Measurements from ENCODE around the gene ZNF619. TPM values are rescaled to one million over a fixed set of nuclear protein-coding genes. Genes with fewer than 3 reads are reported as not detected.

The ZNF619 gene
- total and polyA plus RNA-seq, 9 of the 15 experiments (the other 6 are each of a cell fraction or from before 2014, with no cell fraction given): 1.3 to 9.1 (median 6.3) TPM

DNA sequence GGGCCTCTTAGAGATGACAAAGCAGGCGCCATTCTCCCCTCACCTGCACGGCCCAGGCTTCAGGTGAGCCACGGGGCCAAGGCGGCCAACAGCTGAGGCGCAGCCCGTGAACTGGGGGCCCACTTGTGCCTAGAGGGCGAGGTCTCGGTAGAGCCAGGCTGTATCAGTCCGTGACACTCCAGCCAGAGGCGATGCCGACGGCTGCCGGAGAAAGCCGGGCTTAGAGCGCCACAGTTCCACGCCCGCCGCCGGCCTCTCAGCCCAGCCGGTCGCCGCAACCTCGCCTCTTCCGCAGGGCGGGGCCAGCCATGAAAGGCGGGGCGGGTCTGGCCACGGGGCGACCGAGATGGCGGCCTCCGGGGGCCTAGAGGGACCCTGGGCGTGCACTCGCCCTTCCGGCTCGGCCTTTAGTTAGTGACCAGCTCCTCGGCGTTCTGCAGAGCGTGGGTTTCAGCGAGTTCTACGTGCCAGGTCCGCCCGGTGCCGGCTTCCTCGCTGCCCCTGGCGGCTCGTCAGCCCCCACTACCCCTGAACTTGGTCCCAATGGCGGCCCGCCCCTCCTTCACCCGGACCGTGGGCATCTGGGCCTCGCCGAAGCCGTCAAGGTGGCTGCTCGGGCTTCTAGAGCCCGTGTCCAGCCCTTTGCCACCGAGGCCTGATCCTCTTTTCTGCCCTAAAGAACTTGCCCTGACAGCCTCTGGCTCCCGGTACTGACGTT lies 47.8 kb downstream of the ZNF619 start, which contains the start of gene ZNF621 (continued):
- TF ChIP-seq, protein P1, sequence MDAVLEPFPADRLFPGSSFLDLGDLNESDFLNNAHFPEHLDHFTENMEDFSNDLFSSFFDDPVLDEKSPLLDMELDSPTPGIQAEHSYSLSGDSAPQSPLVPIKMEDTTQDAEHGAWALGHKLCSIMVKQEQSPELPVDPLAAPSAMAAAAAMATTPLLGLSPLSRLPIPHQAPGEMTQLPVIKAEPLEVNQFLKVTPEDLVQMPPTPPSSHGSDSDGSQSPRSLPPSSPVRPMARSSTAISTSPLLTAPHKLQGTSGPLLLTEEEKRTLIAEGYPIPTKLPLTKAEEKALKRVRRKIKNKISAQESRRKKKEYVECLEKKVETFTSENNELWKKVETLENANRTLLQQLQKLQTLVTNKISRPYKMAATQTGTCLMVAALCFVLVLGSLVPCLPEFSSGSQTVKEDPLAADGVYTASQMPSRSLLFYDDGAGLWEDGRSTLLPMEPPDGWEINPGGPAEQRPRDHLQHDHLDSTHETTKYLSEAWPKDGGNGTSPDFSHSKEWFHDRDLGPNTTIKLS (IDR thresholded peaks at IDR 0.05; ENCODE audit: borderline replicate concordance, low read depth): peak; percentile 89
- TF ChIP-seq FOXA3 (CRISPR knock-in tag; conservative IDR thresholded peaks at IDR 0.05 in 1 of 2, IDR thresholded peaks at IDR 0.05 in 1 of 2) (no peak), PPARD (CRISPR knock-in tag; IDR thresholded peaks at IDR 0.05) (no peak), ZNF121 (CRISPR knock-in tag; conservative IDR thresholded peaks at IDR 0.05) (no peak), ZNF699 (CRISPR knock-in tag; IDR thresholded peaks at IDR 0.05; ENCODE audit: insufficient replicate concordance) (no peak), NFIC (IDR thresholded peaks at IDR 0.05) (peak; percentile 51), ZNF212 (CRISPR knock-in tag; IDR thresholded peaks at IDR 0.05) (peak; percentile 53; the same call in 1 of the 2 replicates), HOXB6 (CRISPR knock-in tag; IDR thresholded peaks at IDR 0.05; ENCODE audit: borderline replicate concordance) (no peak), YY1 (IDR thresholded peaks at IDR 0.05; ENCODE audit: borderline replicate concordance in 1 of 3, control insufficient read depth in 1 of 3, extremely low read depth in 1 of 3, insufficient read depth in 3 of 3, insufficient read length in 1 of 3, insufficient replicate concordance in 2 of 3, low read depth in 1 of 3, low read length in 2 of 3) (peak; percentile 61 to 94 (median 93)), SMARCE1 (IDR thresholded peaks at IDR 0.05) (no peak), L3MBTL2 (IDR thresholded peaks at IDR 0.05) (peak; percentile 92), MCM2 (IDR thresholded peaks at IDR 0.05; ENCODE audit: low read depth) (no peak), BDP1 (IDR thresholded peaks at IDR 0.05; ENCODE audit: insufficient read depth, insufficient read length) (no peak)
- TF ChIP-seq, protein P2, sequence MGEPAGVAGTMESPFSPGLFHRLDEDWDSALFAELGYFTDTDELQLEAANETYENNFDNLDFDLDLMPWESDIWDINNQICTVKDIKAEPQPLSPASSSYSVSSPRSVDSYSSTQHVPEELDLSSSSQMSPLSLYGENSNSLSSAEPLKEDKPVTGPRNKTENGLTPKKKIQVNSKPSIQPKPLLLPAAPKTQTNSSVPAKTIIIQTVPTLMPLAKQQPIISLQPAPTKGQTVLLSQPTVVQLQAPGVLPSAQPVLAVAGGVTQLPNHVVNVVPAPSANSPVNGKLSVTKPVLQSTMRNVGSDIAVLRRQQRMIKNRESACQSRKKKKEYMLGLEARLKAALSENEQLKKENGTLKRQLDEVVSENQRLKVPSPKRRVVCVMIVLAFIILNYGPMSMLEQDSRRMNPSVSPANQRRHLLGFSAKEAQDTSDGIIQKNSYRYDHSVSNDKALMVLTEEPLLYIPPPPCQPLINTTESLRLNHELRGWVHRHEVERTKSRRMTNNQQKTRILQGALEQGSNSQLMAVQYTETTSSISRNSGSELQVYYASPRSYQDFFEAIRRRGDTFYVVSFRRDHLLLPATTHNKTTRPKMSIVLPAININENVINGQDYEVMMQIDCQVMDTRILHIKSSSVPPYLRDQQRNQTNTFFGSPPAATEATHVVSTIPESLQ (CRISPR knock-in tag; IDR thresholded peaks at IDR 0.05): peak; percentile 93
- TF ChIP-seq, protein P3, sequence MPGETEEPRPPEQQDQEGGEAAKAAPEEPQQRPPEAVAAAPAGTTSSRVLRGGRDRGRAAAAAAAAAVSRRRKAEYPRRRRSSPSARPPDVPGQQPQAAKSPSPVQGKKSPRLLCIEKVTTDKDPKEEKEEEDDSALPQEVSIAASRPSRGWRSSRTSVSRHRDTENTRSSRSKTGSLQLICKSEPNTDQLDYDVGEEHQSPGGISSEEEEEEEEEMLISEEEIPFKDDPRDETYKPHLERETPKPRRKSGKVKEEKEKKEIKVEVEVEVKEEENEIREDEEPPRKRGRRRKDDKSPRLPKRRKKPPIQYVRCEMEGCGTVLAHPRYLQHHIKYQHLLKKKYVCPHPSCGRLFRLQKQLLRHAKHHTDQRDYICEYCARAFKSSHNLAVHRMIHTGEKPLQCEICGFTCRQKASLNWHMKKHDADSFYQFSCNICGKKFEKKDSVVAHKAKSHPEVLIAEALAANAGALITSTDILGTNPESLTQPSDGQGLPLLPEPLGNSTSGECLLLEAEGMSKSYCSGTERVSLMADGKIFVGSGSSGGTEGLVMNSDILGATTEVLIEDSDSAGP (CRISPR knock-in tag; IDR thresholded peaks at IDR 0.05): peak; percentile 22; the same call in 1 of the 2 replicates
- TF ChIP-seq, protein P4, sequence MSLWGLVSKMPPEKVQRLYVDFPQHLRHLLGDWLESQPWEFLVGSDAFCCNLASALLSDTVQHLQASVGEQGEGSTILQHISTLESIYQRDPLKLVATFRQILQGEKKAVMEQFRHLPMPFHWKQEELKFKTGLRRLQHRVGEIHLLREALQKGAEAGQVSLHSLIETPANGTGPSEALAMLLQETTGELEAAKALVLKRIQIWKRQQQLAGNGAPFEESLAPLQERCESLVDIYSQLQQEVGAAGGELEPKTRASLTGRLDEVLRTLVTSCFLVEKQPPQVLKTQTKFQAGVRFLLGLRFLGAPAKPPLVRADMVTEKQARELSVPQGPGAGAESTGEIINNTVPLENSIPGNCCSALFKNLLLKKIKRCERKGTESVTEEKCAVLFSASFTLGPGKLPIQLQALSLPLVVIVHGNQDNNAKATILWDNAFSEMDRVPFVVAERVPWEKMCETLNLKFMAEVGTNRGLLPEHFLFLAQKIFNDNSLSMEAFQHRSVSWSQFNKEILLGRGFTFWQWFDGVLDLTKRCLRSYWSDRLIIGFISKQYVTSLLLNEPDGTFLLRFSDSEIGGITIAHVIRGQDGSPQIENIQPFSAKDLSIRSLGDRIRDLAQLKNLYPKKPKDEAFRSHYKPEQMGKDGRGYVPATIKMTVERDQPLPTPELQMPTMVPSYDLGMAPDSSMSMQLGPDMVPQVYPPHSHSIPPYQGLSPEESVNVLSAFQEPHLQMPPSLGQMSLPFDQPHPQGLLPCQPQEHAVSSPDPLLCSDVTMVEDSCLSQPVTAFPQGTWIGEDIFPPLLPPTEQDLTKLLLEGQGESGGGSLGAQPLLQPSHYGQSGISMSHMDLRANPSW (CRISPR knock-in tag; IDR thresholded peaks at IDR 0.05): no peak
- TF ChIP-seq, protein P5, sequence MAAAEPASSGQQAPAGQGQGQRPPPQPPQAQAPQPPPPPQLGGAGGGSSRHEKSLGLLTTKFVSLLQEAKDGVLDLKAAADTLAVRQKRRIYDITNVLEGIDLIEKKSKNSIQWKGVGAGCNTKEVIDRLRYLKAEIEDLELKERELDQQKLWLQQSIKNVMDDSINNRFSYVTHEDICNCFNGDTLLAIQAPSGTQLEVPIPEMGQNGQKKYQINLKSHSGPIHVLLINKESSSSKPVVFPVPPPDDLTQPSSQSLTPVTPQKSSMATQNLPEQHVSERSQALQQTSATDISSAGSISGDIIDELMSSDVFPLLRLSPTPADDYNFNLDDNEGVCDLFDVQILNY (CRISPR knock-in tag; IDR thresholded peaks at IDR 0.05): peak; percentile 94; the same call in 1 of the 2 replicates

Measured in K562 (cell line).